ENCODE results near the gene TSPOAP1.
A peak's percentile ranks its signal among the peaks of the same experiment; 100 is the strongest.

Gene TSPOAP1

DNA sequence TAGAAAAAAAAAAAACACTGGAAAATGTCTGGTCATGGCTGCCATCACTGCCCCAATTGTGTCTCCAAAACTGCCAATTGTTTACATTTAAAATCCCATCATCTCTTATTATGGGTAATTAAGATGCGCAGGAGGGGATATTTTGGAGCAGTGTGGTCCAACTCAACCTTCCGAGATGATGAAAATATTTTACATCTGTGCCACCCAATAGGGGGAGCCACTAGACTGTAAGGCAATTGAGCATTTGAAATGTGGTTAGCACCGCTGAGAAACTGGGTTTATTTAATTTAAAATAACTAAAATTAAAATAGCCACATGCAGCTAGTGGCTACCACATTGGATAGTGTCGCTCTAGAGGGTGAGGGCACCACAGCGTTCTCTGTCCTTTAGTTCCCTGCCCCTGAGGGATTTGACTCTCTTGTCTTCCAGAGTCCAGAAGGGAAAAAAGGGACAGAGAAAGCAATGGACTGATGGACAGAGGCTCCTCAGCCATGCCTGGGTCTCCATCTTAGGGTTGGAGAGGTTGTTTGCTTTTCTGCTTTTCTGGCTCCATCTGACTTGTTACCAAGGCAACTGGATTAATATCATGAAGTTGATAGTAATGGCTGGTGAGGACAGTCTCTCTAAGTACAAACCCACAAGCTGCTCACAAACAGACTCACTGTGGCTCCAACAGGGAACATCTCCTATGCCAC is 51.3 kb downstream of the TSPOAP1 start:
- Histone ChIP-seq H3K36me3 (ENCODE audit: insufficient read depth, low read length) (no peaks in the 10 kb centered on the region), H2AFZ (ENCODE audit: low read length) (no peak overlapping the region; the same call in 1 of the 2 replicates), H4K20me1 (ENCODE audit: insufficient read depth, low read length, poor library complexity, severe bottlenecking) (no peaks in the 10 kb centered on the region), H3K9me2 (replicated peaks; ENCODE audit: low read depth, low read length) (no peaks in the 10 kb centered on the region), H3K4me1 (ENCODE audit: insufficient read depth, low read length, poor library complexity, severe bottlenecking) (peaks cover 25% of the 10 kb centered on the region), H3K9me3 (ENCODE audit: insufficient read depth, low read depth, low read length) (no peaks in the 10 kb centered on the region), H3K79me2 (ENCODE audit: insufficient read depth, low read length) (no peaks in the 10 kb centered on the region), H3K4me3 (ENCODE audit: low read length, poor library complexity, severe bottlenecking) (no peak overlapping the region), H3K4me2 (ENCODE audit: low read depth, low read length, poor library complexity, severe bottlenecking) (no peak overlapping the region), H3K9ac (ENCODE audit: low read depth, low read length, poor library complexity, severe bottlenecking) (peak overlapping the region; percentile 1), H3F3A (ENCODE audit: low read depth) (no peaks in the 10 kb centered on the region), H3K27me3 (ENCODE audit: insufficient read depth, low read length, poor library complexity, severe bottlenecking) (no peaks in the 10 kb centered on the region)
- TF ChIP-seq EZH2phosphoT487 (IDR thresholded peaks at IDR 0.05; ENCODE audit: borderline replicate concordance) (no peak), CTCF (conservative IDR thresholded peaks at IDR 0.05; ENCODE audit: low read length) (peak; percentile 76)

- H3F3A ChIP-seq (ENCODE audit: low read depth), result no peaks in the 10 kb centered on the region
- no peak for TF ChIP-seq CTCF (conservative IDR thresholded peaks at IDR 0.05; ENCODE audit: low read length)
- no peak for TF ChIP-seq EZH2phosphoT487 (IDR thresholded peaks at IDR 0.05; ENCODE audit: borderline replicate concordance)
- H3K9ac ChIP-seq (ENCODE audit: low read depth, low read length, poor library complexity, severe bottlenecking), result no peak overlapping the region
- no peaks in the 10 kb centered on the region for H3K36me3 ChIP-seq (ENCODE audit: insufficient read depth, low read length)
- H3K9me3 ChIP-seq (ENCODE audit: insufficient read depth, low read depth, low read length), result no peaks in the 10 kb centered on the region
- H3K9me2 ChIP-seq (replicated peaks; ENCODE audit: low read depth, low read length), result no peaks in the 10 kb centered on the region
- no peak overlapping the region for H2AFZ ChIP-seq (ENCODE audit: low read length)
- H3K79me2 ChIP-seq (ENCODE audit: insufficient read depth, low read length), result no peaks in the 10 kb centered on the region
- H3K4me3 ChIP-seq (ENCODE audit: low read length, poor library complexity, severe bottlenecking), result no peak overlapping the region
- no peaks in the 10 kb centered on the region for H4K20me1 ChIP-seq (ENCODE audit: insufficient read depth, low read length, poor library complexity, severe bottlenecking)
- H3K27me3 ChIP-seq (ENCODE audit: insufficient read depth, low read length, poor library complexity, severe bottlenecking), result no peaks in the 10 kb centered on the region
- H3K4me1 ChIP-seq (ENCODE audit: insufficient read depth, low read length, poor library complexity, severe bottlenecking), result peaks cover 17% of the 10 kb centered on the region
- no peak overlapping the region for H3K4me2 ChIP-seq (ENCODE audit: low read depth, low read length, poor library complexity, severe bottlenecking)
These were observed 52.2 kb downstream of the TSPOAP1 start for GRCh38 chr17:58276423-58276822.

DNA sequence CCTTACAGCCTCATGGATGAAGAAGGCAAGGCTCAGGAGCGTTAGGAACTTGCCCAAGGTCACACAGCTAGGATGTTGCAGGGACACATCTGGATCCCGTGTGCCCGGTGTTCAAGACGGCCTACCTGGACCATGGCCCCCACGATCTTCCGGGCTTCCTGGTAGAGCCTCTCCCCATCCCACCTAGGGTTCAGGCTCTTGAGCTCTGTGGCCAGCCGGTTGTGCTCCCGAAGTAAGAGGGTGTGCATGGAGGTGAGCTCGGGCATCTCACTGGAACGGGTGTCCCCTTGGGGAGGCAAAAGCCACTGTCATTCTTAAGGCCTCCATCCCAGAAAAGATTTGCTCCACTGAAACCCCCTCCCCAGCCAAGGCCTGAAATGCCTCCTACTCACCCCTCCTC is 53.2 kb downstream of the TSPOAP1 start:
- Histone ChIP-seq H3K9ac (ENCODE audit: low read depth, low read length, poor library complexity, severe bottlenecking) (no peak overlapping the region), H3K9me3 (ENCODE audit: insufficient read depth, low read depth, low read length) (no peaks in the 10 kb centered on the region), H4K20me1 (ENCODE audit: insufficient read depth, low read length, poor library complexity, severe bottlenecking) (no peaks in the 10 kb centered on the region), H3K9me2 (replicated peaks; ENCODE audit: low read depth, low read length) (no peaks in the 10 kb centered on the region), H3K4me3 (ENCODE audit: low read length, poor library complexity, severe bottlenecking) (no peak overlapping the region), H3K36me3 (ENCODE audit: insufficient read depth, low read length) (no peaks in the 10 kb centered on the region), H3K4me2 (ENCODE audit: low read depth, low read length, poor library complexity, severe bottlenecking) (no peak overlapping the region), H3K79me2 (ENCODE audit: insufficient read depth, low read length) (no peaks in the 10 kb centered on the region), H3K27me3 (ENCODE audit: insufficient read depth, low read length, poor library complexity, severe bottlenecking) (no peaks in the 10 kb centered on the region), H3F3A (ENCODE audit: low read depth) (no peaks in the 10 kb centered on the region), H2AFZ (ENCODE audit: low read length) (no peak overlapping the region), H3K4me1 (ENCODE audit: insufficient read depth, low read length, poor library complexity, severe bottlenecking) (peaks cover 7% of the 10 kb centered on the region)
- no peak for TF ChIP-seq EZH2phosphoT487 (IDR thresholded peaks at IDR 0.05; ENCODE audit: borderline replicate concordance)
- TF ChIP-seq CTCF (conservative IDR thresholded peaks at IDR 0.05; ENCODE audit: low read length), result no peak
